ENCODE data around the gene DCTPP1.
A peak's percentile ranks its signal among the peaks of the same experiment; 100 is the strongest.

Gene DCTPP1

DNA sequence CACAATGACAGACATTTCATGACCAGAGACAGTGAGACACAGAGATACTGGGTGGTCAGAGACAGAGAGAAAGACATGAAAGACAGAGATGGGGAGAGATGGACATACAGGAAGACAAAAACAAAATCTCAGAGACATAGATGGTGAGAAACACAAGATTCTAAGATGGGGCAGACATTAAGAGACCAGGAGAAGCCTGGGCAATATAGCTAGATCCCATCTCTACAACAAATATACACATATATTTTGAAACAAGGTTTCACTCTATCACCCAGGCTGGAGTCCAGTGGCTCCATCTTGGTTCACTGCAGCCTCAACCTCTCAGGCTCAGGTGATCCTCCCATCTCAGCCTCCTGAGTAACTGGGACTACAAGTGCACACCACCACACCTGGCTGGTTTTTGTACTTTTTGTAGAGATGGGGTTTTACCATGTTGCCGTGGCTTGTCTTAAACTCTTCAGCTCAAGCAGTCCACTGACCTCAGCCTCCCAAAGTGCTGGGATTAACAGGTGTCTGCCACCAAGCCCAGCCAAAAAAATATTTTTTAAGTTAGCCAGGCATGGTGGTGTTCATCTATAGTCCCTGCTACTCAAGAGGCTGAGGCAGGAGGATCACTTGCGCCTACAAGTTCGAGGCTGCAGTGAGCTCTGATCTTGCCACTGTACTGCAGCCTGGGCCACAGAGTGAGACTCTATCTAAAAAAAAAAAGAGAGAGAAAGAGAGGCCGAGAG lies 49.6 kb downstream of the DCTPP1 start:
- Histone ChIP-seq H2AFZ (ENCODE audit: low read length) (no peak overlapping the region), H2BK12ac (ENCODE audit: low read length) (no peak overlapping the region), H3K4me1 (ENCODE audit: control insufficient read depth in 2 of 2, insufficient read depth in 1 of 2, low read depth in 1 of 2, low read length in 2 of 2) (peaks cover 24 to 30% of the 10 kb centered on the region in 2 donors), H3K27ac (replicated peaks; ENCODE audit: low read length) (no peak overlapping the region), H3K36me3 (replicated peaks in 1 of 2; ENCODE audit: control insufficient read depth in 2 of 2, insufficient read depth in 2 of 2, low read length in 2 of 2) (peaks cover 0 to 11% of the 10 kb centered on the region in 2 donors), H3K4me2 (ENCODE audit: insufficient read depth, low read length, poor library complexity, severe bottlenecking) (no peak overlapping the region), H2BK5ac (ENCODE audit: low read length) (no peak overlapping the region), H4K8ac (ENCODE audit: low read depth, low read length) (no peak overlapping the region), H3K9me3 (replicated peaks in 1 of 2; ENCODE audit: control insufficient read depth in 2 of 2, insufficient read depth in 1 of 2, low read depth in 1 of 2, low read length in 2 of 2) (no peaks in the 10 kb centered on the region), H3K23ac (ENCODE audit: low read depth, low read length, poor library complexity) (no peak overlapping the region), H3K4ac (ENCODE audit: low read length) (no peak overlapping the region), H3K18ac (ENCODE audit: low read length) (no peak overlapping the region), H3K14ac (ENCODE audit: low read length) (no peak overlapping the region), H3K27me3 (ENCODE audit: control insufficient read depth in 3 of 3, insufficient read depth in 3 of 3, low read depth in 1 of 3, low read length in 3 of 3) (no peaks in the 10 kb centered on the region), H2BK120ac (ENCODE audit: low read depth, low read length) (no peak overlapping the region), H3K9ac (ENCODE audit: low read depth, low read length, poor library complexity) (no peak overlapping the region), H4K91ac (ENCODE audit: low read depth, low read length, poor library complexity) (no peak overlapping the region), H3K4me3 (ENCODE audit: low read length in 2 of 2) (no peak overlapping the region), H2BK15ac (ENCODE audit: low read length) (no peak overlapping the region), H2AK5ac (ENCODE audit: low read depth, low read length) (no peak overlapping the region), H3K79me1 (ENCODE audit: low read depth, low read length) (peaks cover 5% of the 10 kb centered on the region)
- WGBS, 2 donors (ENCODE audit: extremely low coverage in 2 of 2, insufficient read length in 2 of 2, insufficient replicate concordance in 1 of 2) = no CpG with 5 or more reads among the region's 4 CpGs
- DNase-seq (ENCODE audit: low spot score) = no peak

DNA sequence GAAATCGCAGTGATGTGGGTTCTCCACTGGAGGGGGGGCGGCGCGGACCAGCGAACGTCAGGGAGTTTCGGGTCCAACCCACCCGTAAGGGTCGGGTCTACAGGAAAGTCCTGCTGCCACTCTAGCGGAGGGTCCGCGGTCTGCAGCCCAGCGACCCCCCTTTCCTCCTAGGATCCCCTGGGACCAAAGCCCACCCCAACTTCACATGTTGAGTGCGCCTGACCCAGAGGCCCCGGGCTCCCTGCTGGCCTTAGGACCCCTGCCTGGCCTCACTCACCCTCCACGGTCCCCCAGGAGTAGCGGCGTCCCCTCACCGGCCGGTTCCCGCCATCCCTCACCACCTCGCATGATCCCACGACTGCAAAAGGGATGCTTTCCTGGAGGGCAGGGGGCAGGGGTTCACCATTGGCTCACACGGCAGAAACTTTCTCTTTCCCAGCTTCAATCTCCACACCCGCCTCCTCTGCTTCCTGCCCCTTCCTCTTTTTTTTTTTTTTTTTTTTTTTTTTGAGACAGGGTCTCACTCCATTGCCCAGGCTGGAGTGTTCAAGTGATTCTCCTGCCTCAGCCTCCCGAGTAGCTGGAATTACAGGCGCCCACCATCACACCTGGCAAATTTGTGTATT lies 50.6 kb downstream of the DCTPP1 start:
- H3K4ac ChIP-seq (ENCODE audit: low read length) = no peak overlapping the region
- no peaks in the 10 kb centered on the region for H3K27me3 ChIP-seq (ENCODE audit: control insufficient read depth in 3 of 3, insufficient read depth in 3 of 3, low read depth in 1 of 3, low read length in 3 of 3)
- H2AK5ac ChIP-seq (ENCODE audit: low read depth, low read length) = peak overlapping the region; percentile 98
- peaks cover 0 to 11% of the 10 kb centered on the region in 2 donors for H3K36me3 ChIP-seq (replicated peaks in 1 of 2; ENCODE audit: control insufficient read depth in 2 of 2, insufficient read depth in 2 of 2, low read length in 2 of 2)
- peak overlapping the region; percentile 94 for H3K23ac ChIP-seq (ENCODE audit: low read depth, low read length, poor library complexity)
- peak overlapping the region; percentile 39 for H3K14ac ChIP-seq (ENCODE audit: low read length)
- H3K27ac ChIP-seq (replicated peaks; ENCODE audit: low read length) = peak overlapping the region; percentile 89
- no peak overlapping the region for H2BK120ac ChIP-seq (ENCODE audit: low read depth, low read length)
- DNase-seq (ENCODE audit: low spot score) = no peak
- peak overlapping the region; percentile 81 to 88 for H3K4me3 ChIP-seq (ENCODE audit: low read length in 2 of 2)
- H3K79me1 ChIP-seq (ENCODE audit: low read depth, low read length) = peaks cover 5% of the 10 kb centered on the region
- peak overlapping the region; percentile 74 for H2AFZ ChIP-seq (ENCODE audit: low read length)
- peak overlapping the region; percentile 96 for H3K9ac ChIP-seq (ENCODE audit: low read depth, low read length, poor library complexity)
- peak overlapping the region; percentile 96 for H3K18ac ChIP-seq (ENCODE audit: low read length)
- no peaks in the 10 kb centered on the region for H3K9me3 ChIP-seq (replicated peaks in 1 of 2; ENCODE audit: control insufficient read depth in 2 of 2, insufficient read depth in 1 of 2, low read depth in 1 of 2, low read length in 2 of 2)
- WGBS, 2 donors (ENCODE audit: extremely low coverage in 2 of 2, insufficient read length in 2 of 2, insufficient replicate concordance in 1 of 2) = no CpG with 5 or more reads among the region's 27 CpGs
- peak overlapping the region; percentile 82 for H2BK15ac ChIP-seq (ENCODE audit: low read length)
- peak overlapping the region; percentile 96 for H2BK5ac ChIP-seq (ENCODE audit: low read length)
- H3K4me1 ChIP-seq (ENCODE audit: control insufficient read depth in 2 of 2, insufficient read depth in 1 of 2, low read depth in 1 of 2, low read length in 2 of 2) = peaks cover 24 to 30% of the 10 kb centered on the region in 2 donors
- no peak overlapping the region for H2BK12ac ChIP-seq (ENCODE audit: low read length)
- peak overlapping the region; percentile 99 for H3K4me2 ChIP-seq (ENCODE audit: insufficient read depth, low read length, poor library complexity, severe bottlenecking)
- H4K91ac ChIP-seq (ENCODE audit: low read depth, low read length, poor library complexity) = no peak overlapping the region
- peak overlapping the region; percentile 87 for H4K8ac ChIP-seq (ENCODE audit: low read depth, low read length)

DNA sequence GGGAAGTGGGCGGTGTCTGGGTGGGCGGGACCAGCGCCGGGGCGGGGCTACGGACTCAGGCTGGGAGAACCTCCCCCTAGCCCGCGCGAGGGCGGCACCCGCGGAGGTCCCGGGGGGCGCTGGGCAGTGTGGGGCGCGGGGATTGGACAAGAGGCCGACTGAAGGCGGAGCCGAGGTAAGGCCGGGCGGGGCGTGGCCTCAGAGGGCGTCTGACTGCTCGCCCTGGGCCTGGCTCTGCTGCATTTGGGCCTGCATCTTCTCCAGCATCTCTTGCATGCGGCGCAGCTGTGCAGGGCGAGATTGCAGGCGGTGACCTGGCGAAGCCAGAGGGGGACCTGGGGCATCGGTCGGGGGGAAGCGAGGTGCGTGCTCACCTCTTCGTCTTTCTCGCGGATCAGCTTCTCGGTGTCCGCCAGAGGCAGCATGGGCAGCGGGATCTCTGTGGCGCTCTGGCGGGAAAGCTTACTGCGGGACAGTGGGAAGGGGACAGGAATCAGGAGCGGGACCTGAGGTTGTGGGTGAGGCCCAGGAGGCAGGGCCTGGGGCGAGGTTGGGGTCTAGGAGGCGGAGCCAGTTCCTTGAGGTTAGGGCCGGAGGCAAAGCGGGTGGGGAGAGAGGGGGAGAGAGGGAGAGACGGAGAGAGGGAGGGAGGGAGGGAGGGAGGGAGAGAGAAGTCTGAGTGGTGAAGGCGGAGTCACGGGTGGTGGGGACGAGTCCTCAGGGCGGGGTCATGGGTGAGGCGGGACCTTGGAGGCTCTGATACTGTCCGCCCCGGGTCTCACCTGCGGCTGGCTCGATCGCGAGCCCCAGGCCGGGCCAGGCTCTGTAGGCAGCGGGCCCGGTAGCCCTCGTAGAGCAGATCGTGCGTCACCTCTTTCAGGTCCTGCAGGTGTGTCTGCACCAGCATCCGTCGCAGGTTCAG lies 51.3 kb downstream of the DCTPP1 start:
- peak overlapping the region; percentile 100 for H3K14ac ChIP-seq (ENCODE audit: low read length)
- H3K4ac ChIP-seq (ENCODE audit: low read length) = peak overlapping the region; percentile 96
- no peak overlapping the region for H4K91ac ChIP-seq (ENCODE audit: low read depth, low read length, poor library complexity)
- H2BK5ac ChIP-seq (ENCODE audit: low read length) = peak overlapping the region; percentile 99
- peak; percentile 98 for DNase-seq (ENCODE audit: low spot score)
- peak overlapping the region; percentile 100 for H3K27ac ChIP-seq (replicated peaks; ENCODE audit: low read length)
- peak overlapping the region; percentile 100 for H3K18ac ChIP-seq (ENCODE audit: low read length)
- peak overlapping the region; percentile 81 to 88 for H3K4me3 ChIP-seq (ENCODE audit: low read length in 2 of 2)
- H2BK12ac ChIP-seq (ENCODE audit: low read length) = no peak overlapping the region
- peak overlapping the region; percentile 100 for H2AK5ac ChIP-seq (ENCODE audit: low read depth, low read length)
- H3K4me2 ChIP-seq (ENCODE audit: insufficient read depth, low read length, poor library complexity, severe bottlenecking) = peak overlapping the region; percentile 100
- H2BK120ac ChIP-seq (ENCODE audit: low read depth, low read length) = peak overlapping the region; percentile 68
- peaks cover 0 to 11% of the 10 kb centered on the region in 2 donors for H3K36me3 ChIP-seq (replicated peaks in 1 of 2; ENCODE audit: control insufficient read depth in 2 of 2, insufficient read depth in 2 of 2, low read length in 2 of 2)
- peak overlapping the region; percentile 82 for H2BK15ac ChIP-seq (ENCODE audit: low read length)
- H4K8ac ChIP-seq (ENCODE audit: low read depth, low read length) = peak overlapping the region; percentile 97
- peaks cover 24 to 30% of the 10 kb centered on the region in 2 donors for H3K4me1 ChIP-seq (ENCODE audit: control insufficient read depth in 2 of 2, insufficient read depth in 1 of 2, low read depth in 1 of 2, low read length in 2 of 2)
- H3K9me3 ChIP-seq (replicated peaks in 1 of 2; ENCODE audit: control insufficient read depth in 2 of 2, insufficient read depth in 1 of 2, low read depth in 1 of 2, low read length in 2 of 2) = no peaks in the 10 kb centered on the region
- H3K27me3 ChIP-seq (ENCODE audit: control insufficient read depth in 3 of 3, insufficient read depth in 3 of 3, low read depth in 1 of 3, low read length in 3 of 3) = no peaks in the 10 kb centered on the region
- H3K9ac ChIP-seq (ENCODE audit: low read depth, low read length, poor library complexity) = peak overlapping the region; percentile 100
- H3K23ac ChIP-seq (ENCODE audit: low read depth, low read length, poor library complexity) = peak overlapping the region; percentile 96
- no CpG with 5 or more reads among the region's 67 CpGs for WGBS, 2 donors (ENCODE audit: extremely low coverage in 2 of 2, insufficient read length in 2 of 2, insufficient replicate concordance in 1 of 2)
- peaks cover 5% of the 10 kb centered on the region for H3K79me1 ChIP-seq (ENCODE audit: low read depth, low read length)
- peak overlapping the region; percentile 86 for H2AFZ ChIP-seq (ENCODE audit: low read length)

Measured in neuronal stem cell (in vitro differentiated cells).